GM18907 (cell line): ENCODE measurements around the gene PREX1.

Experiments used
- ATAC-seq: cut with Tn5 transposase; IDR thresholded peaks from one replicate; pipeline ENCODE4 v1.9.1; 2021; ENCODE audit warnings: mild to moderate bottlenecking, moderate library complexity; ENCODE audit not compliant: unreplicated experiment

The PREX1 gene

GRCh38 chr20:48722002-48722731 lies 105.6 kb downstream of the PREX1 start:
- ATAC-seq: no peak

- no peak for ATAC-seq
Measured at GRCh38 chr20:48721324-48722001, 106.3 kb downstream of the PREX1 start.

- no peak for ATAC-seq
Measured at GRCh38 chr20:48720256-48720985, 107.4 kb downstream of the PREX1 start.

- ATAC-seq: no peak
Measured at GRCh38 chr20:48719598-48720255, 108.1 kb downstream of the PREX1 start.

GRCh38 chr20:48718786-48719578 lies 108.8 kb downstream of the PREX1 start:
- ATAC-seq: peak; percentile 34

- ATAC-seq: no peak
Measured at GRCh38 chr20:48717680-48718223, 110.0 kb downstream of the PREX1 start.

GRCh38 chr20:48717095-48717672 lies 110.6 kb downstream of the PREX1 start:
- no peak for ATAC-seq

- no peak for ATAC-seq
Measured at GRCh38 chr20:48716541-48716940, 111.3 kb downstream of the PREX1 start.

- no peak for ATAC-seq
Measured at GRCh38 chr20:48716086-48716485, 111.7 kb downstream of the PREX1 start.

GRCh38 chr20:48714764-48715163 lies 113.0 kb downstream of the PREX1 start:
- ATAC-seq: no peak

- peak; percentile 12 for ATAC-seq
Measured at GRCh38 chr20:48711696-48712464, 115.9 kb downstream of the PREX1 start.

GRCh38 chr20:48711044-48711428 lies 116.8 kb downstream of the PREX1 start:
- ATAC-seq: no peak

GRCh38 chr20:48710341-48711043 lies 117.3 kb downstream of the PREX1 start:
- no peak for ATAC-seq

GRCh38 chr20:48709744-48710143 lies 118.1 kb downstream of the PREX1 start:
- no peak for ATAC-seq

- ATAC-seq: no peak
Measured at GRCh38 chr20:48709058-48709691, 118.6 kb downstream of the PREX1 start.

GRCh38 chr20:48708630-48709029 lies 119.2 kb downstream of the PREX1 start:
- ATAC-seq: no peak

GRCh38 chr20:48708116-48708515 lies 119.7 kb downstream of the PREX1 start:
- no peak for ATAC-seq
